Transverse colon (tissue), 4 donors: ENCODE data around the gene SLC35F4. TPM values are rescaled to one million over a fixed set of nuclear protein-coding genes. Genes with fewer than 3 reads are reported as not detected.
"Not testable (repeated sequence)": the region's sequence is repeated elsewhere in the genome, so short reads cannot be mapped to it uniquely, and the experiment has no call there.

ENCODE experiments used
- DNase-seq: peaks from one replicate; pipeline ENCODE4 v3.0.0-alpha.2; 2019
- H3K27ac ChIP-seq, 4 donors: fragments of 200-600 bp; sonication (generic); 2 replicates each; pipeline ENCODE4 v1.5.1; 2016 to 2018; ENCODE audit warnings: inconsistent platforms in 4 of 4
- H3K27me3 ChIP-seq: fragments of 200-600 bp; sonication (generic); 2 replicates; pipeline ENCODE4 v1.5.1; 2017; ENCODE audit warnings: inconsistent platforms
- H3K36me3 ChIP-seq, 4 donors: fragments of 200-600 bp; sonication (generic); 2 replicates each; pipeline ENCODE4 v1.5.1; 2017 to 2019; ENCODE audit warnings: inconsistent platforms in 4 of 4
- H3K4me1 ChIP-seq, 4 donors: fragments of 200-600 bp; sonication (generic); 2 replicates each; pipeline ENCODE4 v1.5.1; 2017 to 2020; ENCODE audit warnings: inconsistent platforms in 4 of 4
- H3K4me3 ChIP-seq, 4 donors: fragments of 200-600 bp; sonication (generic); 1 replicate in 1 of 4; 2 replicates in 3 of 4; pipeline versions ENCODE4 v1.5.1 to v1.6.1; 2017 to 2019; ENCODE audit warnings: inconsistent platforms in 4 of 4
- H3K9me3 ChIP-seq, 2 donors: fragments of 200-600 bp; sonication (generic); 2 replicates each; pipeline ENCODE4 v1.5.1; 2017 to 2019; ENCODE audit warnings: inconsistent platforms in 2 of 2
- CTCF ChIP-seq, 5 experiments: fragments of 200-600 bp in 3 of 5; fragments of 450-650 bp in 2 of 5; sonication (generic) in 3 of 5; IDR thresholded peaks; 1 replicate in 2 of 5; 2 replicates in 3 of 5; pipeline ENCODE4 v1.5.1; 2016 to 2017; ENCODE audit warnings: antibody characterized with exemption in 5 of 5, inconsistent platforms in 3 of 5, mild to moderate bottlenecking in 2 of 5, moderate library complexity in 1 of 5
- EP300 ChIP-seq: sonication (generic); formaldehyde crosslinking; IDR thresholded peaks from one replicate; pipeline ENCODE4 v1.6.1; 2017; ENCODE audit warnings: antibody characterized with exemption, low read depth
- POLR2A ChIP-seq: fragments of 450-650 bp; IDR thresholded peaks from one replicate; pipeline ENCODE4 v1.6.1; 2016; ENCODE audit warnings: antibody characterized with exemption, mild to moderate bottlenecking, moderate library complexity
- POLR2AphosphoS5 ChIP-seq, 3 donors: sonication (generic); formaldehyde crosslinking; IDR thresholded peaks; one replicate each; pipeline ENCODE4 v1.6.1; 2016; ENCODE audit warnings: antibody characterized with exemption in 3 of 3
- WGBS, 2 donors: methylation state at CpG; one replicate each; pipeline ENCODE4 v1.1.5; 2018; ENCODE audit warnings: low coverage in 1 of 2; 5-methylcytosine and 5-hydroxymethylcytosine counted together
- in situ Hi-C, 4 donors: fragments of 200-750 bp; cut with MboI; loops; one replicate each; pipeline versions ENCODE4 v1.15.0 to v1.15.1; 2017; ENCODE audit warnings: low sequenced_read_pairs in 3 of 4, low pct_ligation_motif_present in 1 of 4, low pct_unique_long_range_greater_than_20kb in 1 of 4
- intact Hi-C: fragments of 100-400 bp; cut with DNase I; formaldehyde crosslinking; loops from one replicate; pipeline ENCODE4 v1.15.1; 2023; ENCODE audit warnings: low total_unique reads
- total RNA-seq, 4 donors: library from RNA; depleted of rRNA; stranded (reverse); fragments of >200 nt; gene quantifications; one replicate each; pipeline ENCODE4 v1.1.0, GENCODE V29; 2016

Gene SLC35F4
- total RNA-seq, 4 donors from 2014 or later, result not detected

- TF ChIP-seq EP300 (no peak), POLR2AphosphoS5 (IDR thresholded peaks at IDR 0.05) (no peak), POLR2A (no peak), CTCF (IDR thresholded peaks at IDR 0.05) (no peak)
- H3K36me3 ChIP-seq, result no peaks in the 10 kb centered on the region
- no peak for DNase-seq
- intact Hi-C loops, result no loop called here
- WGBS, 2 donors, result 83% methylated on average over 1 of the region's 1 CpG; no CpG with 5 or more reads in 1 of the 2 donors
- no peaks in the 10 kb centered on the region for H3K9me3 ChIP-seq
- in situ Hi-C loops, result no loop called here
- H3K27me3 ChIP-seq, result no peaks in the 10 kb centered on the region
- H3K27ac ChIP-seq, result no peak overlapping the region
- peaks cover 0 to 10% (median 0%) of the 10 kb centered on the region in 4 donors for H3K4me1 ChIP-seq
- H3K4me3 ChIP-seq, result no peak overlapping the region
Measured at GRCh38 chr14:57735276-57735675, 130.6 kb downstream of the SLC35F4 start.

GRCh38 chr14:57732463-57733285, 133.2 kb downstream of the SLC35F4 start:
- in situ Hi-C loops (no loop called here), intact Hi-C loops (no loop called here)
- no peak overlapping the region for H3K4me3 ChIP-seq
- 13% methylated on average over 3 of the region's 3 CpGs for WGBS, 2 donors
- no peak overlapping the region for H3K27ac ChIP-seq
- DNase-seq, result no peak
- no peaks in the 10 kb centered on the region for H3K9me3 ChIP-seq
- TF ChIP-seq CTCF (IDR thresholded peaks at IDR 0.05) (no peak), POLR2AphosphoS5 (IDR thresholded peaks at IDR 0.05) (no peak), POLR2A (no peak), EP300 (no peak)
- no peaks in the 10 kb centered on the region for H3K36me3 ChIP-seq
- no peaks in the 10 kb centered on the region for H3K27me3 ChIP-seq
- peaks cover 0 to 10% (median 0%) of the 10 kb centered on the region in 4 donors for H3K4me1 ChIP-seq

GRCh38 chr14:57729208-57730187, 136.4 kb downstream of the SLC35F4 start:
- 49 to 72% methylated on average over 3 to 5 of the region's 5 CpGs for WGBS, 2 donors
- peaks cover 0 to 10% (median 0%) of the 10 kb centered on the region in 4 donors for H3K4me1 ChIP-seq
- in situ Hi-C loops, result no loop called here
- TF ChIP-seq CTCF (IDR thresholded peaks at IDR 0.05) (no peak), POLR2AphosphoS5 (IDR thresholded peaks at IDR 0.05) (no peak), POLR2A (no peak), EP300 (no peak)
- no peak overlapping the region for H3K4me3 ChIP-seq
- DNase-seq, result no peak
- H3K36me3 ChIP-seq, result no peaks in the 10 kb centered on the region
- H3K9me3 ChIP-seq, result no peaks in the 10 kb centered on the region
- H3K27ac ChIP-seq, result no peak overlapping the region
- intact Hi-C loops, result no loop called here
- H3K27me3 ChIP-seq, result no peaks in the 10 kb centered on the region

- intact Hi-C loops (no loop called here), in situ Hi-C loops (no loop called here)
- no peak for DNase-seq
- Histone ChIP-seq H3K27ac (no peak overlapping the region), H3K27me3 (no peaks in the 10 kb centered on the region), H3K36me3 (no peaks in the 10 kb centered on the region), H3K4me3 (no peak overlapping the region), H3K9me3 (no peaks in the 10 kb centered on the region), H3K4me1 (no peaks in the 10 kb centered on the region)
- no peak for TF ChIP-seq POLR2A
- TF ChIP-seq EP300, result no peak
- TF ChIP-seq CTCF (IDR thresholded peaks at IDR 0.05), result no peak
- TF ChIP-seq POLR2AphosphoS5 (IDR thresholded peaks at IDR 0.05), result no peak
- 69% methylated on average over 2 of the region's 2 CpGs; no CpG with 5 or more reads in 1 of the 2 donors for WGBS, 2 donors
Measured at GRCh38 chr14:57725399-57726077, 140.4 kb downstream of the SLC35F4 start.

GRCh38 chr14:57722141-57722540, 143.8 kb downstream of the SLC35F4 start:
- H3K27me3 ChIP-seq, DNase-seq, H3K9me3 ChIP-seq, H3K4me3 ChIP-seq, H3K4me1 ChIP-seq, H3K27ac ChIP-seq, intact Hi-C loops, H3K36me3 ChIP-seq, in situ Hi-C loops: not testable (repeated sequence)
